Measurements from ENCODE around the gene MGST2.
A peak's percentile ranks its signal among the peaks of the same experiment; 100 is the strongest.

The MGST2 gene

DNA sequence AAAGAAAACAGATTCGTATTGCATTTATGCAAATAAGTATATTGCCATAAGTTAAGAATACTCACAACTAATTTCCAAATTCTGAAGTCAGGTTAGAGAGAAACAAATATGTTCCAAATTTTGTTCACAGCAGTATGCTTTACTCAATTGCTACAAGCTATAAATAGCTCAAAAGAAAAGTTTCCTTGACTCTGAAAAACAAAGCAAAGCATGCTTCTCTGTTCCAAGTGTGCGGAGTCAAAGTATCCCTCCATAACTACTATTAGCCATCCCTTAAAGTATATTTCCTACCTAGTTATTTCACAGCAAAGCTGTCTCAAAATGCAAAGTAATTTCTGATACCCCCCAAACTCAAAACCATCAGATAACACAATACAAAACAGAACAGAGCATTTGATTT is 47.3 kb downstream of the MGST2 start:
- DNase-seq: no peak

DNA sequence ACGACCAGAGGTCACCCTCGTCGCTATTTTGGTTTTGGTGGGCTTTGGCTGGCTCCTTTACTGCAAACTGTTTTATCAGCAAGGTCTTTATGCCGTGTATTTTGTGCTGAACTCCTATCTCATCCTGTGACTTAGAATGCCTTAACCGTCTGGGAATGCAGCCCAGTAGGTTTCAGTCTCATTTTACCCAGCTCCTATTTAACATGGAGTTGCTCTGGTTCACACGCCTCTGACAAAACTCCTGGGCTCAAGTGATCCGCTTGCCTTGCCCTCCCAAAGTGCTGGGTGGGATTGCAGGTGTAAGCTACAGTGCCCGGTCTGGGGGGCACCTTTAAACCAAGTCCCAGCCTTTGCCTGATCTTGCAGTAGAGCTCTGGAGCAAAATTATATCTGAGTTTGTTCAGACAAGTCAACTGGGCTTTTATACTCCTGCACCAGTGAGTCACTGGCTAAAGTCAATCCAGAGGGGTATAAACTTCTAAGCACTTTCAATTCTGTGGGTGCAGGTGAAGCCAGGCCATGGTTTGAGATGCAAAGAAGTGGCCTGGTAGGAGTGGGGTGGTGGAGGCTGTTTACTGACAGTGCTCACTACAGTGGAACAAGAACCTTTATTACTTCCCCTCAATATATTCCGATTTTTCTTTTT is 50.2 kb downstream of the MGST2 start:
- no peak for DNase-seq

- DNase-seq: no peak
Measured at GRCh38 chr4:139718358-139718757, 52.7 kb downstream of the MGST2 start.

- no peak for DNase-seq
Measured at GRCh38 chr4:139718833-139719232, 53.2 kb downstream of the MGST2 start.

GRCh38 chr4:139719381-139720101 is 53.9 kb downstream of the MGST2 start:
- DNase-seq: no peak

DNA sequence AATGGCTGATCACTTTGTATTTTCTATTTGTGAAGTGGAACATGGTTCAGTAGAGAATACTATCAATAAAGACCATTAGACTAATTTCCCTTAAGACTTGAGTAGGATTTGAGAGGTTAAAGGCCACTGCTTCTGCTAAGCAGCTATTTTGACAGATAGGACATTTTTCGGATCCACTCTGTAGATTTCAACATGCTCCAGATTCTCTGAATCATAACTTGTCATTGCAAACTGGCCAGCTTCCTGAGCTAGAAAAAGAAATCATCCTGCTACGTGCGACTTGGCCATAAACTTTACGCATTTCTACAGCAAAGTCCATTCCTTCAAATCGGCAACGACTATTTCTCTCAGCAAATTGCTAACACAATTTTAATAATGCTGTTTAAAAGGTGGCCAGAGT is 55.2 kb downstream of the MGST2 start:
- no peak for DNase-seq

DNA sequence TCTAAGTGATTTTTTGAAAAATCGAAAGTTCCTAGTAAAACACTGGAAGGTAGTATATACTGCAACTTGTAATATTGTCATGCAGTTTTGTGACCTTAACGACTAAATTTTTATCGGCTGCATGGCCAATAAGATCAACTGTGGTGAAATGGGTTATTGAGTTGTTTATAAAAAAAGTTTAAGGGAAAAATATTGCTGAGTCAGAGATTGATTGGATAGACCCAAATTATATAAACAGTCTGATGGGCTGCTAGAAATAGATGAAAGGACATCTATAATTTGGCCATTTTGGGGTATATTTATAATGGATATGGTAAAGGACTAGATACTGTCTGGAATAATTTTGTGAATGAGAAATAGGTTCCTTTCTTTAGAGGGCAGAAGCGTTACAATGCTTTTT is 56.2 kb downstream of the MGST2 start:
- DNase-seq: no peak

- DNase-seq: no peak
Measured at GRCh38 chr4:139725236-139725635, 59.6 kb downstream of the MGST2 start.

- DNase-seq: no peak
Measured at GRCh38 chr4:139726615-139727014, 61.0 kb downstream of the MGST2 start.

GRCh38 chr4:139728146-139728545 is 62.5 kb downstream of the MGST2 start:
- DNase-seq: no peak

GRCh38 chr4:139728840-139729239 is 63.2 kb downstream of the MGST2 start:
- DNase-seq: no peak

DNA sequence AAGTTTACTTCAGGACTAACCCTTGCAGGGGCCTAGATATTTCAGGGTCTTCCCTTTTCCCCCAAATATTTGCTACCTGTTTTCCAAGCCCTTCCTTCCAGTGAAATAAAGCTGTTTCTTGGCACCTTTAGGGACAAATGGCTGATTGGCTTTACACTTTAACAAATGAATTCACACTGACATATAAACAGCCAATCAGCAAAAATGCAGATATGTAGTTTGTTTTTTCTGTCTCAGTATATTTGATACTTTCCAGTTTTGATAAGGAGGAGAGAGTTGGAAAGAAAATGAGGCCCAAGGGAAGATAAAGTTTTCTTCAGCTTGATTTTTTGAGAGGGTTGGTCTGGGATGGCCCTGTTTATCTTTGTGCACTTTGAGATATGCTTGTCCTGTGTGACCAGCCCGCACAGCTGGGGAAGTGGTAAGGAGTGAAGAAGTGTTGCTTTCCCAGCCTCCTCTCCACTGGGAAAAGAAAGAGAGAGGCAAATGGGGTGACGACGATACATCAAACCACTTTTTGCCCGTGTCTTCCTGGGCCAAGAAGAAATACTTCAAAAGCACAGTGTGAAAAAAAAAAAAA is 67.5 kb downstream of the MGST2 start:
- DNase-seq: no peak

- DNase-seq: no peak
Measured at GRCh38 chr4:139734201-139734874, 68.7 kb downstream of the MGST2 start.

DNA sequence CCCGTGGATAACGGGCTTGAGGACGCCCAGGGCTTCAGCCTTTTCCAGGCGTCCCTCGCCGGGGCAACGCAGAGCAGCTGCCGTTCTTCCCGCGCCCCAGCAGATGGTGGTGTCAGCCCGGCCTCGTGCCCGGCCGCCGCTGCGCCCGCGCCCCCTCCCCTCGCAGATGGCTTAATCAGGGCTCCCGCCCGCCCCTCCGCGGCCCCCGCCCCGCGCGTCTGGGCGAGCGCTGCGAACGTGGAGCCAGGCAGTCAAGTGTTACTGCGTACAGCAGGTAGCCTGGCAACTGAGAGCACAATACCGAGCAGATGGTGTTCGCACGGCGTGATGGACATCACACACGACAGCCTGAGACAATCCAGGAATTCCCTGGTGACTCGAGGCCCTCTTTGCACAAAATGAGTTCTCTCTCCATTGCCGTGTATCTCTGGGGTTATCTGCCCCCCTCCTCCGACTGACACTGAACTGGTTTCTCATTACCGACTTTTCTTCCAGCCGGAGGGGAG is 69.3 kb downstream of the MGST2 start:
- DNase-seq: peak; percentile 15

GRCh38 chr4:139735381-139736273 is 70.0 kb downstream of the MGST2 start:
- no peak for DNase-seq

GRCh38 chr4:139736274-139736660 is 70.6 kb downstream of the MGST2 start:
- DNase-seq: no peak

GRCh38 chr4:139736661-139737060 is 71.0 kb downstream of the MGST2 start:
- no peak for DNase-seq

DNA sequence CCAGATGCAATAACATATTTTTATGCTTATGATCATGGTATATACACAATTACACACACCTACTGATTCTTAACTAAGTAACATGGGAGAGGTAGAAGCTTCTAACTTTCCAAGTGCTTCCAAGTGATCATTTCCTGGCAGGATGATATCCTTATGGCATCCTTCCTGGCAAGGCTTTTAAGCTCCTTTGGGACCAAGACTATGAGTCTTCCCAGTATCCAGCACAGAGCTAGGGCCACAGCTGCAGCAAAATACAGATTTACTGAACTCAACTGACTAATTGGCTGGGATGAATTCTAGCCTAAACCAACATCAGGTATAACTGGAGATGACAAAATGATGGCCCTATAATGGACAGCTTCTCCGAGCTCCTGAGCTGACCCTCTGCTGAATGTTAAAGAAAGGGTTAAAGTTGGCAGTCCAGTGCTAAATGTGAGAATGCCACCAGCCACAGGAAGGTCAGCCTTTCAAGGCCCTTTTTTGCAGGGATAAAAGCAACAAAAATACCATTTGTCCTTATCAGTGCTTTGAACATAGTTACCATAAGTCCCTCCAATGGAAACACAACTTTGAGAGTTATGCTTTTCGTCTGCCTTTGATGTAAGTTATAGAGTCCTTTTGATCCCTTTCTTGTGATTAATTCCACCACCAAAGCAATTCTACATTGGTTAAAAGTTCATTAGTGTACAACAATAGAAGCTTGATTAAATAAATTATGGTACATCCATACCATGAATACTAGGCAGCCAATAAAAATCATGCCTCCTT is 73.4 kb downstream of the MGST2 start:
- no peak for DNase-seq

- no peak for DNase-seq
Measured at GRCh38 chr4:139740121-139740520, 74.5 kb downstream of the MGST2 start.

- no peak for DNase-seq
Measured at GRCh38 chr4:139740531-139741041, 75.0 kb downstream of the MGST2 start.

DNA sequence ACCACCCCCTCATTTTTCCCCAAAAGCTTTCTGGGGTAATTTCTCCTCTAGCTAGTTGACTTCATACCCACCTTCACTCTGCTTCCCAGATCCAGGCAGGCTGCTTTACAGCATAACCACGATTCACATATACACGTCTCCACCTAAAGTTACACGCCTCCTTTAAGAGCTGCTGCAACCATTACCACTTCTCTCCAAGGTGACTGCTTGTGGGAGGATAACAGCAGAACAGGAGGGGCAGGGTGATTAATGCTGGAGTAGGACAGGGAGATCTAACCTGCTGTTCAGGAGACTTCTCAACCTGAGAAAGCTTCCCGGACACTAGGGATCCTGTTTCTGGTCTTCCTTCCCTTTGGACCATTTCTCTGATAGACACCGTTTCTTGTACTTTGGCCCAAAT is 77.4 kb downstream of the MGST2 start:
- DNase-seq: no peak
